ENCODE data around the gene NACC2.
"Not testable (repeated sequence)": the region's sequence is repeated elsewhere in the genome, so short reads cannot be mapped to it uniquely, and the experiment has no call there.

NACC2 gene

DNA sequence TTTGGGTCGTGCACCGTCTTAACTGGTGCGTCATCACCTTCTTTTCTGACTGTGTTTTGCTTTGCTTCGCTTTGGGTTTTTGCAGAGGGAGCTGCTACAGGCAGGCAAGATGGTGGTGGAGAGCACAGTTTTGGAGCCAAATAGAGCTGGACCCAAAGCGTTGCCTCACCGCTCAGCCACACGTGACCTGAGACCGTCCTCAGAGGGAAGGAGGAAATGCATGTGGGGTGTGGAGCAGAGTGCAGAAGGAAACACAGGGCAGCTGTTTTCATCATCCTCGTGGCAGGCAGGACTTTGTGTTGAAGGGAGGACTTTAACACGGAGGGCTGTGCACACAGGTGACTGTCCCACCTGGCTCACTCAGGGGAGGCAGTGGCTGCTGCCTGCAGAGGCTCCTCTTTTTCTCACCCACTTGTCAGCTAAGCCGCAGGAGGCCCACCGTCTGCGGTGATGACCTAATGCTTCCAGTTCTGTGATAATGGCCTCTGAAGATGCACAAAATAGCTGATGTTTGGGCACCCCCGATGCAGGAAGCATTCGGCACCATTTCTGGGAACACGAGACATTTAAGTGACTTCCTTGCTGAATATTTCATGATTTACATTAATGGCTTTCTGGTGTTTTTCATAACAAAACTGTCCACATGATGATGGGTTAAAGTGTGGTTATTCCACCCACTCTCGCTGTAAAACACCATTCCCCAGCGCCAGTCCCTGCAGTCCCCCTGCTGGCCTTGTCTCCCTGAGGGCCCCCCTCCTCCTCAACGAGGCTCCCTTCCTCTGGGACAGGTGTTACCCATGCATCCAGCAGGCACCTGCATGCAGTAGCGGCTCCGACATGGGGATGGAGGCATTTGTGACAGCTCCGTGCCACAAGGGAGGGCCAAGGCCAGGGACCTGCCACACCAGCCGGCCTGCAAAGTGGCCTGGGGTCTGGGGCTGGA is 121.5 kb downstream of the NACC2 start:
- Mint-ChIP-seq H3K36me3 (ENCODE audit: low read depth) (no peaks in the 10 kb centered on the region), H3K4me1 (ENCODE audit: low read depth) (peaks cover 12% of the 10 kb centered on the region), H3K27ac (no peak overlapping the region), H3K9me3 (no peaks in the 10 kb centered on the region), H3K27me3 (no peaks in the 10 kb centered on the region), H3K4me3 (no peak overlapping the region)

- H3K27ac Mint-ChIP-seq, result no peak overlapping the region
- H3K4me3 Mint-ChIP-seq, result no peak overlapping the region
- H3K4me1 Mint-ChIP-seq (ENCODE audit: low read depth), result peaks cover 18% of the 10 kb centered on the region
- H3K36me3 Mint-ChIP-seq (ENCODE audit: low read depth), result no peaks in the 10 kb centered on the region
- peaks cover 3% of the 10 kb centered on the region for H3K27me3 Mint-ChIP-seq
- no peaks in the 10 kb centered on the region for H3K9me3 Mint-ChIP-seq
These were observed 123.2 kb downstream of the NACC2 start for GRCh38 chr9:135971892-135972291.

DNA sequence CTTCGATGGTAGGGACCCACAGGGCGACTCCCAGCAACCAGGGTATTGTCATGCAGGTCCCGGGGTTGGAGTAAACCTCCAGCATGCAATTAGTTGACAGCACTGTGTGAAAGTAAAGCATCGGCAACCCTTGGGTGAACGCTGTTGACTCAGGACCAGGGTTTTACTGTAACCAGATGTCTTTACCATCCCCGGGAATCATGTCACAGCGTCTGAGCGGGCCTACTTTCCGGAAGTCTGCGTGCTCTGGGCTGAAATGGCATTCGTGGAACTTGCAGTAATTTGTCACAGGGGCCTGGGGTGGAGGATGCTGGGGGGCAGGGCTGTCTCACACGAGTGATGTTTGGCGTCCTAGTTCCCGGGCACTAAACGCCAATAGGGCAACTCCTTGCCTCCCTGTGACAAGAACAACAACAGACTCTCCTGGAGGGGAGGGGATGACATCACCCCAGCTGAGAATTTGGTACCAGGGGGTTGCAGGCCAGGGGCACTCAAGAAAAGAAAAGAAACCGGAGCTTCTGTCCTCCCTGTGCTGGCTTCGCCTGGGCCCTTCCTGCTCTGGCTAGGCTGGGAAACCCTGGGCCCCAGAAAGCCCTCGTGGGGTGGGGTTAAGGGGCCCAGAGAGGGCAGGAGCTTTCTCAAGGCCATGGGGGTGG is 123.8 kb downstream of the NACC2 start:
- H3K9me3 Mint-ChIP-seq, result no peaks in the 10 kb centered on the region
- H3K27ac Mint-ChIP-seq, result no peak overlapping the region
- H3K36me3 Mint-ChIP-seq (ENCODE audit: low read depth), result no peaks in the 10 kb centered on the region

DNA sequence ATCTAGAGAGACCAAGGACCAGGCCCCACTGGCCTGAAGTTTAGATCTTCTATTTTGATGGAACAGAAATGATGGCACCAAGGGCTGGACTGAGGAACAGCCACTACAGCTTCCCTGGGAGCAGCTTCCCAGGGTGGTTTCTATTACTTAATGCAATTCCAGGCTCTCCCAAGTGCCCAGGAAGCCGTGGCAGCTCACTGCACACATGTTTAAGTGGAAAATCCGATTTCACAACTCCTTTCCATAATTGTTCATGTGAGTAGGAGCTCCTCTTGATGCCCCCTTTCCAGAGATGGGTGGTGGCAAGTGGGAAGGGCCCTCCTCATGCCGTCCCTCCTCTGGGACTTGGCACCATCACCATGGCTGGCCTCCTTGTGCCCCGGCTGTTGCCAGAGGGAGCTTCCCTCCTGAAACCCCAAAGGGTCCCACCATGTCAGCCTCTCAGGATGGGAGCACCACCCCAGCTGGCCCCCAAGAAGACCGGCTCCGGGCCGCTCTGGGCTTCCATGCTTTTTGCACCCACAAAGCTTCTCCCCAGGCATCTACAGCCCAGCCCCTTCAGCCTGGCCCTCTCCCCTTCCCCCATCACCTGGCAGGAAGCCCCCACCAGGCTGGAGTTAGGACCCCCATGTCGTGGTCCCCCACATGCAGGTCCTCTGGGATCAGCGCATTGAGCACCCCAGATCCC is 124.8 kb downstream of the NACC2 start:
- Mint-ChIP-seq H3K27me3 (peaks cover 3% of the 10 kb centered on the region), H3K27ac (no peak overlapping the region), H3K4me1 (ENCODE audit: low read depth) (peaks cover 14% of the 10 kb centered on the region), H3K36me3 (ENCODE audit: low read depth) (no peaks in the 10 kb centered on the region), H3K4me3 (no peak overlapping the region), H3K9me3 (no peaks in the 10 kb centered on the region)

More for the DNA sequence above, 123.8 kb downstream of the NACC2 start:
- H3K4me1 Mint-ChIP-seq (ENCODE audit: low read depth), result peaks cover 14% of the 10 kb centered on the region
- H3K4me3 Mint-ChIP-seq, result no peak overlapping the region
- H3K27me3 Mint-ChIP-seq, result peaks cover 3% of the 10 kb centered on the region

GRCh38 chr9:135969064-135969683 is 125.9 kb downstream of the NACC2 start:
- H3K27me3 Mint-ChIP-seq, result peaks cover 3% of the 10 kb centered on the region
- no peak overlapping the region for H3K4me3 Mint-ChIP-seq
- no peak overlapping the region for H3K27ac Mint-ChIP-seq
- no peaks in the 10 kb centered on the region for H3K9me3 Mint-ChIP-seq
- H3K36me3 Mint-ChIP-seq (ENCODE audit: low read depth), result no peaks in the 10 kb centered on the region
- peaks cover 14% of the 10 kb centered on the region for H3K4me1 Mint-ChIP-seq (ENCODE audit: low read depth)

DNA sequence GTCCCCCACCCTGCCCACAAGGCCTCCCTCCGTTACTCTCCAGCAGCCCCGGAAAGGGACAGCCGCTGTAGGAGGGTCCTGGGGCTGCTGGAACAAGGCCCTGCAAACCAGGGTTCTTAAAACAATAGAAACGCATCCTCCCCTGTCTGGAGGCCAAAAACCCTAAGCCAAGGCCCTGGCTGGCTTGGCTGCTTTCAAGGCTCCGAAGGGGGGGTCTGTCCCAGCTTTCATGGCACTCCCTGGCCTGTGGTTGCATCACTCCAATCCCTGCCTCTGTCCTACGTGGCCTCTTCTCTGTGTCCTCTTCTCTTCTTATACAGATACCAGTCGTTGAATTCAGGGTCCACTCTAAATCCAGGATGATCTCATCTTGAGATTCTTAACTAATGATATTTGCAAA is 126.5 kb downstream of the NACC2 start:
- no peaks in the 10 kb centered on the region for H3K36me3 Mint-ChIP-seq (ENCODE audit: low read depth)
- H3K4me1 Mint-ChIP-seq (ENCODE audit: low read depth), result peaks cover 11% of the 10 kb centered on the region
- no peak overlapping the region for H3K27ac Mint-ChIP-seq
- peaks cover 3% of the 10 kb centered on the region for H3K27me3 Mint-ChIP-seq
- H3K9me3 Mint-ChIP-seq, result no peaks in the 10 kb centered on the region
- H3K4me3 Mint-ChIP-seq, result no peak overlapping the region

DNA sequence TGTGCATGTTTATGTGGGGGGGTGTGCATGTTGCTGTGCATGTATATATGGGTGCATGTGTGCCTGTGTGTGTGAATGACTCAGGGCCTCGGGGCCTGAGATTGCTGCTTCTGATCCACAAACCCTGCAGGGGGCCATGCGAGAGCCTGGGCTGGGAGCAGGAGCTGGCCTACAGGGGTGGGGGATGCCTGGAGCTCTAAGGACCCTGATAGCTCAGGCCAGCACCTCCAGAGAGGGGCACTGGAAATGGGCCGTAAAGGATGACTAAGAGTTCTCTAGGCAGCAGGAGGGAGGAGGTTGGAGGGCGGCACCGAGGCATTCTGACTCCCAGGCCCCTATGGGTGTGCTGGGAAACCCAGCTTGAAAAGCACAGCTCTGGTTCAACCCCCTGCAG is 127.0 kb downstream of the NACC2 start:
- Mint-ChIP-seq H3K9me3 (no peaks in the 10 kb centered on the region), H3K27ac (peak overlapping the region; percentile 7), H3K4me3 (no peak overlapping the region), H3K27me3 (peaks cover 3% of the 10 kb centered on the region), H3K4me1 (ENCODE audit: low read depth) (peaks cover 7% of the 10 kb centered on the region), H3K36me3 (ENCODE audit: low read depth) (no peaks in the 10 kb centered on the region)

DNA sequence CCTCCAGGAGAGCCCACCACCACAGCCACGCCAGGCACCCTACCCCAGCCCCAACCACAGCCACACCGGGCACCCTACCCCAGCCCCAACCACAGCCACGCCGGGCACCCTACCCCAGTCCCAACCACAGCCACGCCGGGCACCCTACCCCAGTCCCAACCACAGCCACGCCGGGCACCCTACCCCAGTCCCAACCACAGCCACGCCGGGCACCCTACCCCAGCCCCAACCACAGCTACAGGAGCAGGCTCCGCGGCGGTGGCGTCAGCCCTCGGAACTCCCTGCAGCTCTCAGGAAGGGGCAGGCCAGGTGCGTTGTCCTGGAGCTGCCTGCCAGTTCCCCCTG is 128.2 kb downstream of the NACC2 start:
- H3K27ac Mint-ChIP-seq; H3K36me3 Mint-ChIP-seq (ENCODE audit: low read depth); H3K4me3 Mint-ChIP-seq; H3K27me3 Mint-ChIP-seq; H3K9me3 Mint-ChIP-seq: not testable (repeated sequence)
- peaks cover 17% of the 10 kb centered on the region for H3K4me1 Mint-ChIP-seq (ENCODE audit: low read depth)

DNA sequence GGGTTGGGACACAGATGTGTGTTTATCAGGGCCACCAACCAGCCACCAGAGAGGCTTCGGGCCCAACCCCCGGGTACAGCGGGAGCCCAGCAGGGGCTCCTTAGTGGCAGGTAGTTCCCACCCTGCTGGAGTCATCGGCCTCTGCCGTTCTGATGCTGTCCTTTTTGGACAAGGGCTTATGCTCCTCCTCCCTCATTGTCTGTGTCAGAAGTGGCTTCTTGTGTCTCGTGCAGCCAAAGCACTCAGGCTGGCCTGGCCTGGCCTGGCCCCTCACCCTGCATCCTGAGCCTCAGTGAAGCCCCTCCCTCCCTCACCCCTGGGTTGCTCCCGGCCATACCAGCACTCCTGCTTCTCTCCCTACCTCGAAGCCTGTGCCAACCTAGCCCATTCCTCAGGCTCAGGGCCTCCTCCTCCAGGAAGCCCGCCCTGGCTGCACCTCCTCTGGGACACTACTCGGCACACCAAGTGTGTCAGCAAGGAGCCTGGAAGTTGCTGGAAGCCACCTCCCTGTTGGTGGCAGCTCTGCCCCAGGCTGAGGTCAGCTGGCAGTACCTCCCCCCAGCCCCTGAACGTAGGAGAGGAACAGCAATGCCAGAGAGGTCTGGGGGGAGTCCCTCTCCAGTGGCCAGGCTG is 129.8 kb downstream of the NACC2 start:
- H3K27me3 Mint-ChIP-seq, result peaks cover 3% of the 10 kb centered on the region

DNA sequence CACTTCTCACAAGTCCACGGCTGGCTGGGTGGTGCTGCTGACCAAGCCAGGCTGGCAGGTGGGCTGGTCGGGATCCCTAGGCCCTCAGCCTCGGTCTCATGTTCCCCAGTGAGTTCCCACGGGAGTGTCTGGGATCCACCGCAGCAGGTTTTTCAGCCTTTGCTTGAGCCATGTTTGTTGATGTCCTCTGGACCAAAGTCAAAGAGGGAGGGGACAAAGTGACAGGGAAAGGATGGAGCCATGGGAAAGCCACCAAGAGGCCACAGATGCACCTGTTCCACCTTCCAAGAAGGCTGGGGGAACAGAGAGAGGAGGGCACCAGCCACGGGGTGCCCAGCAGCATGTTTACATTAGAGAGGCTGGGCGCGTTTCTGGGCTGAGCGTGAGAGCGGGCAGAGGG is 131.2 kb downstream of the NACC2 start:
- H3K36me3 Mint-ChIP-seq (ENCODE audit: low read depth), result peaks cover 5% of the 10 kb centered on the region
- no peaks in the 10 kb centered on the region for H3K9me3 Mint-ChIP-seq
- no peak overlapping the region for H3K4me3 Mint-ChIP-seq
- peaks cover 3% of the 10 kb centered on the region for H3K27me3 Mint-ChIP-seq
- H3K27ac Mint-ChIP-seq, result no peak overlapping the region
- H3K4me1 Mint-ChIP-seq (ENCODE audit: low read depth), result peaks cover 32% of the 10 kb centered on the region

More for the DNA sequence above, 129.8 kb downstream of the NACC2 start:
- Mint-ChIP-seq H3K4me1 (ENCODE audit: low read depth) (peaks cover 24% of the 10 kb centered on the region), H3K27ac (no peak overlapping the region), H3K4me3 (no peak overlapping the region), H3K36me3 (ENCODE audit: low read depth) (peaks cover 5% of the 10 kb centered on the region), H3K9me3 (no peaks in the 10 kb centered on the region)

DNA sequence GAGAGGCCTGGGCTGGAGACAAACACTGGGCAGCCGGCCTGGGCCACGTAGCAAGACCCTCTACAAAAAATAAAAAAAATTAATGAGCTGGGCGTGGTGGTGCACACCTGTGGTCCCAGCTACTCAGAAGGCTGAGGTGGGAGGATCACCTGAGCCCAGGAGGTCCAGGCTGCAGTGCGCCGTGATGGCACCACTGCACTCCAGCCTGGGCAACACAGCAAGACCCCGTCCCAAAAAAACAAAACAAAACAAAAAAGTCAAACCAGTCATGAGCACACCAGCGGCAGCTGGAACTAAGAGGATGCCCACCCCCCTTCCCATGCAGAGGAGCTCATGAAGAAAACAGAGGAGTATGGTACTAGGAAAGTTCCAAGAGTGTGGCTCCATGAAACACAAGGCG is 131.8 kb downstream of the NACC2 start:
- Mint-ChIP-seq H3K4me3 (no peak overlapping the region), H3K4me1 (ENCODE audit: low read depth) (peaks cover 37% of the 10 kb centered on the region), H3K36me3 (ENCODE audit: low read depth) (peaks cover 5% of the 10 kb centered on the region), H3K27ac (peak overlapping the region; percentile 10), H3K9me3 (no peaks in the 10 kb centered on the region), H3K27me3 (peaks cover 3% of the 10 kb centered on the region)

GRCh38 chr9:135962696-135963307 is 132.3 kb downstream of the NACC2 start:
- Mint-ChIP-seq H3K27me3 (peaks cover 3% of the 10 kb centered on the region), H3K9me3 (no peaks in the 10 kb centered on the region), H3K27ac (peak overlapping the region; percentile 87), H3K4me1 (ENCODE audit: low read depth) (peaks cover 39% of the 10 kb centered on the region), H3K36me3 (ENCODE audit: low read depth) (peaks cover 5% of the 10 kb centered on the region), H3K4me3 (peak overlapping the region; percentile 80)

DNA sequence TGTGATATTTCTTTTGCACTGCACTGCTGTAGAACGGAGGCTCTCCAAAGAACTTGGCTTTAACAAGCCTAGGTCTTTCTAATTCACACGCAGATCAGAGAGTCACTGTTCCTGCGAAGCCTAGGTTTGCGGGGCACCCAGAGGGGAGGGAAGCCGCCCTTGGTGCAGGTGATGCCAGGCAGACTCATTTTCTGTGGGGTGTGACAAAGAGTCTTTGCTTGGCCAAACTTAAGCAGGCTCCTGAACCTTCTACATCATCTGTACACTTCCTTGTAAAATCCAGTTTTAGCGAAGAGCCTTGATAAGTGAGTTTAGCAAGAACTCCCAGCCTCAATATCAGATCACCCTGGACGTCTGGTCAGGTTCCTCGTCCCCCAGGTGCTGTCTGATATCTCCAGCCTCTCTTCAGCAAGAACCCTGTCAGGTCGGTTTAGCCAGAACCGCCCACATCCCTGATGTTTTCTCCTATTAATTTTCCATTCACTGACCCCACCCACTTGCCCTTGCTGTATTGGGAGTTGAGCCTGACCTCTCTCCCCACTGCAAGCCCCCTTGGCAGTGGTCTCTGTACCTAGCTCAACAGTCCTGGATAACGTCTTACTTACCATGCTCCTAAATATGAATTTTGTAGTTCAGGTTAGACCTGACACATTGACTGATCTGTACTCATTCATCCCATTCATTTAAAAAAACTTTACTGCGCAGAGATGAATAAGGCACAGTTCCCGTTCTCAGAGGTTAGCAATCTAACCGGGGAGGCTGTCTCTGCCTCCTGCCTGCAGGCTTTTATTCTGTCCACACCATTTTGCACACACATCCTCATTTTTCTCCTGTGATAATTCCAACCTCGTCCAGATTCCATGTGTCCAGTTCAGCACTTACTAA is 133.0 kb downstream of the NACC2 start:
- H3K27me3 Mint-ChIP-seq, result no peaks in the 10 kb centered on the region
- H3K4me1 Mint-ChIP-seq (ENCODE audit: low read depth), result peaks cover 33% of the 10 kb centered on the region
- peak overlapping the region; percentile 80 for H3K4me3 Mint-ChIP-seq
- H3K27ac Mint-ChIP-seq, result peak overlapping the region; percentile 87
- H3K36me3 Mint-ChIP-seq (ENCODE audit: low read depth), result peaks cover 5% of the 10 kb centered on the region
- H3K9me3 Mint-ChIP-seq, result no peaks in the 10 kb centered on the region

All from stimulated activated naive CD8-positive, alpha-beta T cell treated with anti-CD3 and anti-CD28 coated beads, Interleukin-15, Interleukin-2, amounts not matched to agents 100 ng/mL and 50 ng/mL, for 24 hours (primary cell).